ENCODE measurements around the gene FSIP2. TPM values are rescaled to one million over a fixed set of nuclear protein-coding genes. Genes with fewer than 3 reads are reported as not detected.

FSIP2 gene, protein sequence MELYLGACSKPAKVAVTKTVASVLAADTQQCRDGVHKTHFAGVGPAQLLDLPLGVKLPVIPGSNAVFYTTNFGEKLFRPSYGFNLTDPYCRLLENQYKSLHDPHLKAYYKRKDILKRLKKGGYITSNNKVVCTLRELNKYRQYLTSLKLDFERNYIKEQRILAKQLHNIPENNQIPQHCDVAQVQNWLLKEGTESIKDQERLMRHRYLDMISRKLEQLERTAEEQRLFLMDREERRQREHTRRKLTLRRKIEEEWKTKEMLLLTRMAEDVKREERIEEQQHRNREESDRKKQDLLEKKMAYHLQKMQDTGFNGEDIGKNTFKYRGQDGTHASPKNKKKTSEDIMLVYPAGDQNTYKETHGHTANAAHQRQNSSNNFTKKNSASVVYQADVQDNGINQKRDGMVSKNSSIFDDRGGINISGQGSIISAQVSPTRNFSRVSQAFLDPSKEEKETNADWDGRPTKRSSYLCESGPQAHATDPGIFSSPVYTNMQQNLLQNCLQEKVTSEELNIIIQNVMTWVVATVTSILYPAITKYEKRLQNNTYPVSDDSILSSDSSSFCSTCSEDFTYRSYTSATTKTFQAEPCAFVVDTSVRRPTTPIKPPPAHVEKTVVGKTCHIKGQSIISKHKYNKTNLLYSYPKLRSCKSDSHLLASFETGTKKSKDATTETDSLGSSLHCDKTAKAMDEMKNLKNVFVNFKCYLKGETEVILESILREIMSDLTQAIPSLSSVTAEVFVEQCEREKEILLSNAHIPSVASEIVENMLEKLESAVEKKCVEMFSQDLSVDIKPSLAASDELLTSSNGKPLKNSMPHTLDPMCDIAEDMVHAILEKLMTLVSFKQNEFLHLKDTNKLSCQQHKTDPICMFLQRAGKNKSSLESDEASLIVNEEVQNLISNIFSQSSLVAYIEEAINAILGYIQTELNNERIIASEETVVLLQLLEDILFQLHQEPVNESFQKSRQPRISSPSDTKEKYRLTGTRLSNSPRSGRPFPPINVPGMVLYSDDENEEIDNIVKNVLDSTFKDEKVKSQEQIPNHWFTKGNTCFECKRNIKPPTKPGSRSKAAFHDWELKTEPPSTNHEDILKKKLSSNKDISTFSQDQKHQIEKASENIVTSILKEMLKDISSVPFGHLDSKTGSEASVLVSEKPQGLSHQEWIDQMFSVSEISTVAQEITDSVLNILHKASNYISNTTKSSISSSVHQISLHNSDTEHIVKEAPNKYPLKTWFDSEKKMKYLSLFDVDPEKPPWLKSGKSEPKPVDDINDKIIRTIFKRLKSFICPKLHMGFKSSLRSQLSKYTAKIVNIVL (N-terminal part only)
- total RNA-seq (0.32 TPM), polyA plus RNA-seq (under 1 TPM in 1 of 4 donors, not detected in 3; 0.03 TPM)

DNA sequence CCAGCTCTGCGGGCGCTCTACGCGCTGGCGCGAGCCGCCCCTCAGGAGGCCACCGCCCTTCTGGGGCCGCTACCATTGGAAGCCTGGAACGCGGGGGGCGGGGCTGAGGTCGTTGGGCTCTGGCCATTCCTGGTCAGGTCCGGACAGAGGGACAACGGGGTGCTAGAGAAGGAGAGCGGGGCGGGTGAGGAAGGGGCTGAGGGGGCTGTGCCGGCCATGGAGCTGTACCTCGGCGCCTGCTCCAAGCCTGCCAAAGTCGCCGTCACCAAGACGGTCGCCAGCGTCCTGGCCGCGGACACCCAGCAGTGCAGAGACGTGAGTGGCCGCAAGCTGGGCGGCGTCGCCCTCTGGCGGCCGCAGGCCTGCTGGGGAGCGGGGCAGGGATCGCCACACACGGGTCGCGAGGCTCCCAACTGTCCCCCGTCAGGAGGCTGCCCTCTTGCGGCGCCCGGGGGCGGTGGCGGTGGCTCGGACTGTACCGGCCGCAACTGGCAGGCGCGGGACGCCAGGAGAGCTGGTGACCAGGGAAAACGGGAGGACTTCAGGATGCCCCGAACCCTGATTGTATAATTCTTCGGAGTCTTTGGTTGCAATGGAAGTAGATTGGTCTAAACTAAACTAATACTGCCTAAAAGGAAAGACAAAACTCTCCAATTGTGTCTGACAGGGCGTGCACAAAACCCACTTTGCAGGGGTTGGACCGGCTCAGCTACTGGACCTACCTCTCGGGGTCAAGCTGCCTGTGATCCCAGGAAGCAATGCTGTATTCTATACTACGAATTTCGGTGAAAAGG is at the start of gene FSIP2:
Gene FSIP2 (plus strand): TSS at position 126 of the 794 bp plus-strand sequence. CDS start 91 bp downstream, at position 217.
- Histone ChIP-seq H3K27me3 (ENCODE audit: control insufficient read depth, insufficient read depth, low read length) (no peaks in the 10 kb centered on the region), H3K4me3 (ENCODE audit: low read depth, low read length) (no peak within 1 kb of the TSS), H3K9me3 (ENCODE audit: control insufficient read depth in 2 of 2, low read length in 2 of 2) (peaks cover 0 to 6% of the 10 kb centered on the region in 2 experiments), H3K36me3 (ENCODE audit: control insufficient read depth, insufficient read depth, low read length) (no peaks in the 10 kb centered on the region), H3K27ac (ENCODE audit: insufficient read depth, low read length, poor library complexity, severe bottlenecking) (no peak within 1 kb of the TSS), H3K4me1 (ENCODE audit: control insufficient read depth, insufficient read depth, low read length, poor library complexity, severe bottlenecking) (no peaks in the 10 kb centered on the region)
- DNase-seq: peak in 1 of 3 donors; percentile 42
- Mint-ChIP-seq H3K27me3 (peaks cover 7% of the 10 kb centered on the region), H3K9me3 (peaks cover 0 to 30% (median 9%) of the 10 kb centered on the region in 7 donors), H3K27ac (no peak within 1 kb of the TSS), H3K4me1 (peaks cover 0 to 3% (median 0%) of the 10 kb centered on the region in 4 donors), H3K4me3 (no peak within 1 kb of the TSS), H3K36me3 (no peaks in the 10 kb centered on the region)
- ATAC-seq (ENCODE audit: low read depth in 2 of 2): peak in 1 of 2 donors; percentile 28

- Histone ChIP-seq H3K27ac (ENCODE audit: insufficient read depth, low read length, poor library complexity, severe bottlenecking) (no peak overlapping the region), H3K4me3 (ENCODE audit: low read depth, low read length) (no peak overlapping the region), H3K9me3 (ENCODE audit: control insufficient read depth in 2 of 2, low read length in 2 of 2) (no peaks in the 10 kb centered on the region), H3K36me3 (ENCODE audit: control insufficient read depth, insufficient read depth, low read length) (no peaks in the 10 kb centered on the region), H3K4me1 (ENCODE audit: control insufficient read depth, insufficient read depth, low read length, poor library complexity, severe bottlenecking) (no peaks in the 10 kb centered on the region), H3K27me3 (ENCODE audit: control insufficient read depth, insufficient read depth, low read length) (no peaks in the 10 kb centered on the region)
- H3K27me3 Mint-ChIP-seq: no peaks in the 10 kb centered on the region
- H3K4me1 Mint-ChIP-seq: no peaks in the 10 kb centered on the region
- peaks cover 4 to 13% (median 7%) of the 10 kb centered on the region in 7 donors for H3K9me3 Mint-ChIP-seq
- H3K27ac Mint-ChIP-seq: no peak overlapping the region
- H3K4me3 Mint-ChIP-seq: no peak overlapping the region
- DNase-seq: no peak
- H3K36me3 Mint-ChIP-seq: no peaks in the 10 kb centered on the region
- ATAC-seq (ENCODE audit: low read depth in 2 of 2): no peak
Observed at GRCh38 chr2:185689906-185690539, 48.6 kb upstream of the FSIP2 start.

GRCh38 chr2:185695711-185696235 is 42.8 kb upstream of the FSIP2 start:
- Histone ChIP-seq H3K4me3 (ENCODE audit: low read depth, low read length) (no peak overlapping the region), H3K9me3 (ENCODE audit: control insufficient read depth in 2 of 2, low read length in 2 of 2) (no peaks in the 10 kb centered on the region), H3K36me3 (ENCODE audit: control insufficient read depth, insufficient read depth, low read length) (no peaks in the 10 kb centered on the region), H3K27ac (ENCODE audit: insufficient read depth, low read length, poor library complexity, severe bottlenecking) (no peak overlapping the region), H3K4me1 (ENCODE audit: control insufficient read depth, insufficient read depth, low read length, poor library complexity, severe bottlenecking) (no peaks in the 10 kb centered on the region), H3K27me3 (ENCODE audit: control insufficient read depth, insufficient read depth, low read length) (no peaks in the 10 kb centered on the region)
- H3K4me1 Mint-ChIP-seq: no peaks in the 10 kb centered on the region
- DNase-seq: no peak
- no peak for ATAC-seq (ENCODE audit: low read depth in 2 of 2)
- no peak overlapping the region for H3K4me3 Mint-ChIP-seq
- H3K9me3 Mint-ChIP-seq: peaks cover 0 to 12% (median 4%) of the 10 kb centered on the region in 7 donors
- peak overlapping the region in 1 of 3 donors; percentile 26 for H3K27ac Mint-ChIP-seq
- no peaks in the 10 kb centered on the region for H3K36me3 Mint-ChIP-seq
- no peaks in the 10 kb centered on the region for H3K27me3 Mint-ChIP-seq

GRCh38 chr2:185700883-185701282 is 37.7 kb upstream of the FSIP2 start:
- Histone ChIP-seq H3K27ac (ENCODE audit: insufficient read depth, low read length, poor library complexity, severe bottlenecking) (no peak overlapping the region), H3K27me3 (ENCODE audit: control insufficient read depth, insufficient read depth, low read length) (no peaks in the 10 kb centered on the region), H3K9me3 (ENCODE audit: control insufficient read depth in 2 of 2, low read length in 2 of 2) (no peaks in the 10 kb centered on the region), H3K4me3 (ENCODE audit: low read depth, low read length) (no peak overlapping the region), H3K36me3 (ENCODE audit: control insufficient read depth, insufficient read depth, low read length) (no peaks in the 10 kb centered on the region), H3K4me1 (ENCODE audit: control insufficient read depth, insufficient read depth, low read length, poor library complexity, severe bottlenecking) (no peaks in the 10 kb centered on the region)
- DNase-seq: no peak
- no peak overlapping the region for H3K4me3 Mint-ChIP-seq
- H3K4me1 Mint-ChIP-seq: no peaks in the 10 kb centered on the region
- peaks cover 0 to 9% (median 4%) of the 10 kb centered on the region in 7 donors for H3K9me3 Mint-ChIP-seq
- H3K27me3 Mint-ChIP-seq: no peaks in the 10 kb centered on the region
- no peak for ATAC-seq (ENCODE audit: low read depth in 2 of 2)
- no peak overlapping the region for H3K27ac Mint-ChIP-seq
- H3K36me3 Mint-ChIP-seq: no peaks in the 10 kb centered on the region

- no peak for ATAC-seq (ENCODE audit: low read depth in 2 of 2)
- Histone ChIP-seq H3K9me3 (ENCODE audit: control insufficient read depth in 2 of 2, low read length in 2 of 2) (peaks cover 0 to 6% of the 10 kb centered on the region in 2 experiments), H3K27me3 (ENCODE audit: control insufficient read depth, insufficient read depth, low read length) (no peaks in the 10 kb centered on the region), H3K36me3 (ENCODE audit: control insufficient read depth, insufficient read depth, low read length) (no peaks in the 10 kb centered on the region), H3K27ac (ENCODE audit: insufficient read depth, low read length, poor library complexity, severe bottlenecking) (no peak overlapping the region), H3K4me1 (ENCODE audit: control insufficient read depth, insufficient read depth, low read length, poor library complexity, severe bottlenecking) (no peaks in the 10 kb centered on the region), H3K4me3 (ENCODE audit: low read depth, low read length) (no peak overlapping the region)
- peaks cover 0 to 3% (median 0%) of the 10 kb centered on the region in 4 donors for H3K4me1 Mint-ChIP-seq
- DNase-seq: no peak
- H3K36me3 Mint-ChIP-seq: no peaks in the 10 kb centered on the region
- no peak overlapping the region for H3K4me3 Mint-ChIP-seq
- no peak overlapping the region for H3K27ac Mint-ChIP-seq
- H3K27me3 Mint-ChIP-seq: peaks cover 7% of the 10 kb centered on the region
- peaks cover 1 to 24% (median 9%) of the 10 kb centered on the region in 7 donors for H3K9me3 Mint-ChIP-seq
Observed at GRCh38 chr2:185734658-185735057, 3.9 kb upstream of the FSIP2 start.

DNA sequence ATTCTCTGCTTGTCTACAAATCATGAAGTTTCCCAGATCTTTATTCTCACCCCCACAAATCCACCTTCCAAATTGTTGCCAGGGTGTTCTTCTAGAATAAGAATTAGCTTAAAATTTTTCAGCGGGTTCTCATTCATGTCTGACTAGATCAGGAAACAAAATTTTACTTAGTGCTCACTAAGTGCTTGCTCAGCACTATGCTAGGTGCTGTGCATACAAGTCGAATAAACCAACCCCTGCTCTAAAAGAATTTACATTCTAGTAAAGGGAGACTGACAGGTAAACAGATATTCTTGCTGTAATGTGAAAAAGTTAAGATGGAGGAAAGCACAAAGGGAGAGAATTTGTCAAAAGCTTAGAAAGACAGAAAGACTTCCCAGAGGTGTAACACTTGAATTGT is 2.4 kb upstream of the FSIP2 start:
- peaks cover 0 to 6% of the 10 kb centered on the region in 2 experiments for H3K9me3 ChIP-seq (ENCODE audit: control insufficient read depth in 2 of 2, low read length in 2 of 2)

More for the DNA sequence above, 2.4 kb upstream of the FSIP2 start:
- Histone ChIP-seq H3K4me3 (ENCODE audit: low read depth, low read length) (no peak overlapping the region), H3K4me1 (ENCODE audit: control insufficient read depth, insufficient read depth, low read length, poor library complexity, severe bottlenecking) (no peaks in the 10 kb centered on the region), H3K36me3 (ENCODE audit: control insufficient read depth, insufficient read depth, low read length) (no peaks in the 10 kb centered on the region), H3K27ac (ENCODE audit: insufficient read depth, low read length, poor library complexity, severe bottlenecking) (no peak overlapping the region), H3K27me3 (ENCODE audit: control insufficient read depth, insufficient read depth, low read length) (no peaks in the 10 kb centered on the region)
- Mint-ChIP-seq H3K9me3 (peaks cover 1 to 30% (median 9%) of the 10 kb centered on the region in 7 donors), H3K4me3 (no peak overlapping the region), H3K27ac (no peak overlapping the region), H3K27me3 (peaks cover 7% of the 10 kb centered on the region), H3K4me1 (peaks cover 0 to 3% (median 0%) of the 10 kb centered on the region in 4 donors), H3K36me3 (no peaks in the 10 kb centered on the region)
- ATAC-seq (ENCODE audit: low read depth in 2 of 2) (no peak), DNase-seq (no peak)

Data from CD4-positive, CD25-positive, alpha-beta regulatory T cell (primary cell).